Coronary artery (tissue), 2 donors: Measurements from ENCODE around the gene MECR.

Experiments
- DNase-seq: peaks from one replicate; pipeline ENCODE4 v3.0.0-alpha.2; 2017; ENCODE audit warnings: low spot score
- H3K27ac ChIP-seq, 2 donors: fragments of 200-600 bp; sonication (generic); one replicate each; pipeline ENCODE4 v1.5.1; 2016 to 2019
- H3K4me3 ChIP-seq: fragments of 200-600 bp; sonication (generic); 2 replicates; pipeline ENCODE4 v1.5.1; 2016; ENCODE audit warnings: mild to moderate bottlenecking, moderate library complexity
- TF ChIP-seq, protein P1 (sequence below): fragments of 200-600 bp; sonication (generic); IDR thresholded peaks from one replicate; pipeline ENCODE4 v1.5.1; 2019; ENCODE audit warnings: antibody characterized with exemption

The MECR gene

DNA sequence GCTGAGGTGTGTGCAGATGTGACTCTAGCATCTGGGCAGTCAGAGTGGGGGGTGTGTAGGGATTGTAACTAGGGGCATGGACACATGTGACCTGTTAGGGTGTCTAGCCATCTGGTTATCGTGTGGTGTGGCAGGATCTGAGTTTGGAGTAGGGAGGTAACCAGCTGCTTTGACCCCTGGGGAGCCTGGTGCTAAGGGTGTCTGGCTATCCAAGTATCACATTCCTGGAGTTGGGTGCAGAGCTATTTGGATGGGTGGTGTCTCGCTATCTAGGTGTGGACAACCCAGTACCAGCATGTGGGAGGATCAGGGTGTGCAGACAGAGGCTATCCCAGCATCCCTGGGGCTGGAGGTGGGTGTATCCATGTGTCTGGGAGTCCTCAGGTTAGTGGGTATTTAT is 10.3 kb upstream of the MECR start:
- no peak overlapping the region for H3K4me3 ChIP-seq
- no peak for DNase-seq
- H3K27ac ChIP-seq = no peak overlapping the region

DNA sequence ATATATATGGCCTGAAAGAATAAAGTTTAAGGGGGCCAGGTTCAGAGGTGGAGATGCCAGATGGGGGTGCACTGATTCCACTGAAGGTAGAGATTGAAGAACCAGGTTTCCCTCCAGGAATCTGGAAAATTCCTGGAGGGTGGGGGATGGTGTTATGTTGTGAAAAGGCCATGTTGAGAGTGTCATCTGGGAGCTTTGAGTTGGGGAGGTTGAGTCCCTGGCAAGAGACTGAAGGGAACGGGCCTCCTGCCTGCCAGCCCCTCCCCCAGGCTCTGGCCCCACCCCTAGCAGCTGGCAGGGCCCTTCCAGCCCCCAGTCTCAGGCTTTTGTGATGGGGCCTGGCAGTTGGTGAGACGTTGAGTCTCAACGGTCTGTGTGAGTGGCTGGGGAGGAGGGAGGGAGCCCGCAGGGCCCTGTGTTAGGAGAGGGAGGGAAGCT is 9.7 kb upstream of the MECR start:
- TF ChIP-seq, protein P1, sequence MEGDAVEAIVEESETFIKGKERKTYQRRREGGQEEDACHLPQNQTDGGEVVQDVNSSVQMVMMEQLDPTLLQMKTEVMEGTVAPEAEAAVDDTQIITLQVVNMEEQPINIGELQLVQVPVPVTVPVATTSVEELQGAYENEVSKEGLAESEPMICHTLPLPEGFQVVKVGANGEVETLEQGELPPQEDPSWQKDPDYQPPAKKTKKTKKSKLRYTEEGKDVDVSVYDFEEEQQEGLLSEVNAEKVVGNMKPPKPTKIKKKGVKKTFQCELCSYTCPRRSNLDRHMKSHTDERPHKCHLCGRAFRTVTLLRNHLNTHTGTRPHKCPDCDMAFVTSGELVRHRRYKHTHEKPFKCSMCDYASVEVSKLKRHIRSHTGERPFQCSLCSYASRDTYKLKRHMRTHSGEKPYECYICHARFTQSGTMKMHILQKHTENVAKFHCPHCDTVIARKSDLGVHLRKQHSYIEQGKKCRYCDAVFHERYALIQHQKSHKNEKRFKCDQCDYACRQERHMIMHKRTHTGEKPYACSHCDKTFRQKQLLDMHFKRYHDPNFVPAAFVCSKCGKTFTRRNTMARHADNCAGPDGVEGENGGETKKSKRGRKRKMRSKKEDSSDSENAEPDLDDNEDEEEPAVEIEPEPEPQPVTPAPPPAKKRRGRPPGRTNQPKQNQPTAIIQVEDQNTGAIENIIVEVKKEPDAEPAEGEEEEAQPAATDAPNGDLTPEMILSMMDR = no peak
- no peak for DNase-seq
- Histone ChIP-seq H3K4me3 (no peak overlapping the region), H3K27ac (no peak overlapping the region)

More for the DNA sequence above, 10.3 kb upstream of the MECR start:
- TF ChIP-seq, protein P1 = no peak

DNA sequence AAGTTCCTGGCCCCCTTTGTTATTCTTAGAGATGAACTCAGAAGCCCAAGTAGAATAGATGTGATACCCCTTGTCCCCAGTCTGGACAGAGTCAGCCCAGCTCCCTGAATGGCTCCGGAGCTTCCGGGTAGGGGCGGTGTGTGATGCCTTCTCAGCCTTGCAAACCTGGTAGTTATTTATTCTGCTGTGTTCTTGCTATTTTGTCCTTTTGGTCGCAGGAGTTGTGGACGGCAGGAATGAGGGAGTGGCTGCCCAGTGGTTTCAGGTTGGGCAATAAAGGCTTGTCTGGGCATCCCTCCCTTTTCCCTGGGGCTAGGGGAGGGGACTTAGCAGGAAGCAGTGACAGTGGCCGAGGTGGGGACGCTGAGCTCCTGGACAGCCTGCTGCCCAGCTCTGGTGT is 8.4 kb upstream of the MECR start:
- H3K27ac ChIP-seq = peak overlapping the region in 1 of 2 donors; percentile 93
- no peak overlapping the region for H3K4me3 ChIP-seq
- no peak for DNase-seq
- TF ChIP-seq, protein P1 = no peak

DNA sequence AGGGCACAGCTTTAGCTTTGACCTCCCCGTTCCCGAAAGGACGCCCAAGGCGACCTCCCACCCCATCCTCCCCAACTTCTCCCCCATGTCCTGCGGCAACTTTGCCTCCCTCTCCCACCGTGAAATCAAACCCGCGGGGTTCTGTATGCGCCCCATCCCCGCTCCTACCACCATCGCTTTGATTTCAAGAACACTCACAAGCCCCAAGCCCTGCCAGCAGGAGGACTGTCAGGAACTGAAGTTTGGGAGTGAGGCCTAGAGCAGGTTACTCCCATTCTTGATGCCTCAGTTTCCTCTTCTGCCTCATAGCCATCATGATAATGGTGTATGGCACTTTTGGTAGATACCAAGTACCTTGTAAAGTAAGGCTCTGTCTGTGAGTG is 7.9 kb upstream of the MECR start:
- Histone ChIP-seq H3K27ac (peak overlapping the region in 1 of 2 donors; percentile 93), H3K4me3 (peak overlapping the region; percentile 94)
- TF ChIP-seq, protein P1 = no peak
- DNase-seq = no peak

DNA sequence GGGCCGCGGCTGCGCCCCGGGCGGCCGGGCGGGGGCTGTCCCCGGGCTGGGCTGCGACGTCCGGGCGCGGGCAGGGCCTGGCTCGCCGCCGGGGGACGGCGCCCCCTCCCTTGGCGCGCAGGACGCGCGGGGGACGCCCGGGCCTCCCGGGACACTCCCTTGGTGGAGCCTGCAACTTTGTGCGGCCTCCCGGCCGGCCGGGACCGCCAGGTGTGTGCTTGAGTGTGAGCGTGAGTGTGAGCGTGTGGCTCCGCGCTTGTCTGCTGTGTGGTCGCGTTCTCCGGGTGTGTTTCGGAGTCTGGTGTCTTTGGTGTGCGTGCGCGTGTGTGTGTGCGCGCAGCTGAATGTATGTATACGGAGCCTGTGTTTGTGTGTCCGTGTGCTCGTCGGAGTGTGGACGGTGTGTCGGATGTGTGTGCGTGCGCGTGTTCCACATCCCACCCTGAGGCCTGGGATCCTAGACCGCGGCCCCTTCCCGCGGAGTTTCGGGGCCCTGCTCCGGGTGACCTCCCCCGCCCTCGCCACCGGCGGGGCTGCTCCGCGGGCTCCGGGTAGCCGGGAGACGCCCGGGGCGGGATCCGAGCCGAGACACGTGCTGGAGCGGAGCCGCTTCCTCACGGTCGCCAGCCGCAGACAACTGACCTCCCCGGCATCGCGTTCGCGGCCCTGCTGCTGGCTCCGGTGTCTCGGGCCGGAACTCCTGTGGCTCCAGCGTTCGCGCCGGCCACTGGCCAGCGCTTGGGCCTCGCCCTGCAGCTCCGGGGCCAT is 7.3 kb upstream of the MECR start:
- H3K4me3 ChIP-seq = peak overlapping the region; percentile 94
- peak overlapping the region; percentile 25 to 93 for H3K27ac ChIP-seq
- TF ChIP-seq, protein P1 = no peak
- no peak for DNase-seq

DNA sequence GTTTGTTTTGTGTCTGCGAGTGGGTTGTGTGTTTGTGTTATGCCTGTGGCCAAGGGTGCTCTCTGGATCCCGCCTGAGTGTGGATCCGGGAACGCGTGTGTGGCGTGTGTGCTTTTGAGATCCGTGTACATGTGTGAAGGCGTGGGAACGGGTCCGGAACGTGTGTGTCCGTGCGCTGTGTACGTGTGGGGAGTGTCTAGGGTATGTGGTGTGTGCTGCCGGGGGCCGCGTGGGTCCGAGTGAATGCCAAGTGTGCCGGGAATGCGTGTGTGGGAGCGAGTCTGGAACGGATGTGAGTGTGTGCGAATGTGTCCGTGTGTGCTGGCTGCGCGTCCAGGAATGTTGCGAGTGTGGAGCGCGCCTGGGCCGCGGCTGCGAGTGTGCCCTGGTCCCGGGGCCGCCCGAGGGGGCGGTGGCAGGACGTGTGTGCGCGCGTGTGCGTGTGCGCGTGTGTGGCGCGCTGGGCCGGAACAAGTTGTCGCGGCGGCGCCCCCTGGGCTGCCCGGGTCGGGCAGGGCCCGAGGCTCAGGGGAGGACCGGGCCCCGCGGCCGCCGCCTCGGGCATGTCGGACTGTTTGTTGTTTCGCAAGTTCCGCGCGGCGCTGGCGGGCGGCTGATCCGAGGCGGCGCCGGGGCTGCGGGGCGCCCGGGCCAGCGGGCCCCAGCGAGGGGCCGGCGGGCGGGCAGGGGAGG is 6.5 kb upstream of the MECR start:
- H3K27ac ChIP-seq = peak overlapping the region; percentile 39 to 93
- TF ChIP-seq, protein P1 = no peak
- DNase-seq = peak; percentile 79

More for the DNA sequence above, 6.5 kb upstream of the MECR start:
- peak overlapping the region; percentile 94 for H3K4me3 ChIP-seq
